SK-N-SH (cell line): ENCODE results near the gene OTOP3. TPM values are rescaled to one million over a fixed set of nuclear protein-coding genes. Genes with fewer than 3 reads are reported as not detected.

ENCODE experiments used
- CTCF ChIA-PET: fragments of 300-600, 350-600 bp; formaldehyde crosslinking; extraction: SDS; loops from one replicate; lab custom pipeline; 2021; lab: Yijun Ruan, JAX
- POLR2A ChIA-PET: fragments of 350-600 bp; sonication (Branson Sonifier 250); formaldehyde crosslinking; extraction: SDS; loops from one replicate; lab custom pipeline; 2020; ENCODE audit warnings: antibody characterized with exemption, inconsistent platforms; lab: Yijun Ruan, JAX
- DNase-seq: peaks from one replicate; pipeline ENCODE4 v3.0.0; 2012
- H2AFZ ChIP-seq: fragments of 200-600 bp; sonication (generic); 2 replicates; pipeline ENCODE4 v1.8.1; 2016; ENCODE audit warnings: antibody characterized with exemption, mild to moderate bottlenecking, low read depth
- H3F3A ChIP-seq: fragments of 200-600 bp; sonication (generic); replicated peaks from 2 replicates; pipeline ENCODE3; 2016; ENCODE audit warnings: antibody characterized with exemption, mild to moderate bottlenecking; ENCODE audit not compliant: insufficient read depth
- H3K27ac ChIP-seq, 2 experiments: fragments of 200-500 bp in 1 of 2; fragments of 200-600 bp in 1 of 2; sonication (Bioruptor generic) in 1 of 2; sonication (generic), shearing (Covaris generic) in 1 of 2; 2 replicates each; pipeline versions ENCODE4 v1.5.1 to v1.6.1; 2014 to 2016; ENCODE audit warnings: low read depth in 2 of 2, inconsistent platforms in 1 of 2, low read length in 1 of 2, mild to moderate bottlenecking in 1 of 2, mixed read lengths in 1 of 2
- H3K27me3 ChIP-seq: fragments of 200-600 bp; sonication (generic), shearing (Covaris generic); 2 replicates; pipeline ENCODE4 v1.6.1; 2016; ENCODE audit warnings: mixed run types; ENCODE audit not compliant: insufficient read depth
- H3K36me3 ChIP-seq, 2 experiments: fragments of 200-500 bp in 1 of 2; fragments of 200-600 bp in 1 of 2; sonication (Bioruptor generic) in 1 of 2; sonication (generic) in 1 of 2; replicated peaks in 1 of 2; 2 replicates each; pipeline versions ENCODE3 to v1.5.1; 2014 to 2016; ENCODE audit warnings: low read length in 1 of 2, mild to moderate bottlenecking in 1 of 2; ENCODE audit not compliant: insufficient read depth in 2 of 2, control insufficient read depth in 1 of 2
- H3K4me1 ChIP-seq, 2 experiments: fragments of 200-500 bp in 1 of 2; fragments of 200-600 bp in 1 of 2; sonication (Bioruptor generic) in 1 of 2; sonication (generic), shearing (Covaris generic) in 1 of 2; 2 replicates each; pipeline versions ENCODE4 v1.5.1 to v1.6.1; 2014 to 2016; ENCODE audit warnings: low read depth in 1 of 2, low read length in 1 of 2, mixed run types in 1 of 2; ENCODE audit not compliant: insufficient read depth in 2 of 2, control insufficient read depth in 1 of 2
- H3K4me2 ChIP-seq: fragments of 200-600 bp; sonication (generic), shearing (Covaris generic); 2 replicates; pipeline ENCODE4 v1.6.1; 2017; ENCODE audit warnings: mixed run types
- H3K4me3 ChIP-seq, 2 experiments: fragments of 200-500 bp in 1 of 2; fragments of 200-600 bp in 1 of 2; sonication (Bioruptor generic) in 1 of 2; sonication (generic), shearing (Covaris generic) in 1 of 2; 2 replicates each; pipeline versions ENCODE4 v1.5.1 to v1.8.1; 2014 to 2016; ENCODE audit warnings: low read depth in 2 of 2, inconsistent platforms in 1 of 2, low read length in 1 of 2, mild to moderate bottlenecking in 1 of 2, mixed read lengths in 1 of 2, moderate library complexity in 1 of 2
- H3K79me2 ChIP-seq: fragments of 200-600 bp; sonication (generic); 2 replicates; pipeline ENCODE4 v1.8.1; 2017; ENCODE audit warnings: mild to moderate bottlenecking; ENCODE audit not compliant: insufficient read depth
- H3K9ac ChIP-seq: fragments of 200-600 bp; sonication (generic); 2 replicates; pipeline ENCODE4 v1.6.1; 2017; ENCODE audit warnings: mixed run types
- H3K9me2 ChIP-seq: fragments of 200-600 bp; sonication (generic); 2 replicates; pipeline ENCODE4 v1.6.1; 2017; ENCODE audit warnings: mixed run types
- H3K9me3 ChIP-seq: fragments of 200-600 bp; sonication (generic); 2 replicates; pipeline ENCODE4 v1.6.1; 2017; ENCODE audit warnings: mixed run types, mild to moderate bottlenecking, moderate library complexity
- H4K20me1 ChIP-seq: fragments of 200-600 bp; sonication (generic); 2 replicates; pipeline ENCODE4 v1.6.1; 2017; ENCODE audit warnings: mild to moderate bottlenecking, mixed run types; ENCODE audit not compliant: insufficient read depth
- GABPA ChIP-seq: IDR thresholded peaks from 2 replicates; pipeline ENCODE4 v1.4.0; 2012; ENCODE audit warnings: low read depth, mild to moderate bottlenecking
- GATA2 ChIP-seq: sonication (generic); formaldehyde crosslinking; IDR thresholded peaks from 2 replicates; pipeline ENCODE4 v1.5.0; 2020; ENCODE audit warnings: mild to moderate bottlenecking, missing genetic modification reagents
- RAD21 ChIP-seq: IDR thresholded peaks from 2 replicates; pipeline ENCODE4 v1.6.1; 2012; ENCODE audit warnings: mild to moderate bottlenecking, low read length
- RCOR1 ChIP-seq: fragments of 150-350 bp; IDR thresholded peaks from 2 replicates; pipeline ENCODE4 v1.6.1; 2017; ENCODE audit warnings: antibody characterized with exemption, low read length
- SIN3A ChIP-seq: IDR thresholded peaks from 2 replicates; pipeline ENCODE4 v1.6.1; 2012; ENCODE audit warnings: low read depth, mild to moderate bottlenecking, low read length, moderate library complexity, borderline replicate concordance
- TCF12 ChIP-seq: IDR thresholded peaks from 2 replicates; pipeline ENCODE4 v1.4.0; 2012
- TEAD4 ChIP-seq: IDR thresholded peaks from 2 replicates; pipeline ENCODE4 v1.4.0; 2012; ENCODE audit warnings: mild to moderate bottlenecking, borderline replicate concordance; ENCODE audit not compliant: insufficient read depth
- YY1 ChIP-seq: IDR thresholded peaks from 2 replicates; pipeline ENCODE4 v1.4.0; 2012; ENCODE audit warnings: low read depth, mild to moderate bottlenecking
- WGBS: methylation state at CpG from one replicate; pipeline ENCODE4 v1.1.6; 2017; ENCODE audit warnings: low lambda C conversion rate; 5-methylcytosine and 5-hydroxymethylcytosine counted together
- polyA plus RNA-seq, 3 experiments: library from polyadenylated mRNA; depleted of rRNA; stranded (reverse); fragments of >200 nt; gene quantifications; 2 replicates each; pipeline ENCODE4 v1.2.3, GENCODE V29; 2012
- TF ChIP-seq, protein P1 (sequence below): fragments of 150-350 bp; IDR thresholded peaks from 2 replicates; pipeline ENCODE4 v1.6.1; 2017; ENCODE audit warnings: antibody characterized with exemption, low read length, low read depth, borderline replicate concordance
- TF ChIP-seq, protein P2 (sequence below): IDR thresholded peaks from 2 replicates; pipeline ENCODE4 v1.4.0; 2012; ENCODE audit warnings: low read depth, borderline replicate concordance
- TF ChIP-seq, protein P3 (sequence below): IDR thresholded peaks from 2 replicates; pipeline ENCODE4 v1.4.0; 2012; ENCODE audit warnings: low read depth, borderline replicate concordance
- TF ChIP-seq, protein P4 (sequence below): IDR thresholded peaks from 2 replicates; pipeline ENCODE4 v1.6.1; 2012; ENCODE audit warnings: mild to moderate bottlenecking, low read depth, low read length, moderate library complexity

Gene OTOP3
- polyA plus RNA-seq, 1 of the 3 experiments (the other 2 are of a cell fraction), result not detected

DNA sequence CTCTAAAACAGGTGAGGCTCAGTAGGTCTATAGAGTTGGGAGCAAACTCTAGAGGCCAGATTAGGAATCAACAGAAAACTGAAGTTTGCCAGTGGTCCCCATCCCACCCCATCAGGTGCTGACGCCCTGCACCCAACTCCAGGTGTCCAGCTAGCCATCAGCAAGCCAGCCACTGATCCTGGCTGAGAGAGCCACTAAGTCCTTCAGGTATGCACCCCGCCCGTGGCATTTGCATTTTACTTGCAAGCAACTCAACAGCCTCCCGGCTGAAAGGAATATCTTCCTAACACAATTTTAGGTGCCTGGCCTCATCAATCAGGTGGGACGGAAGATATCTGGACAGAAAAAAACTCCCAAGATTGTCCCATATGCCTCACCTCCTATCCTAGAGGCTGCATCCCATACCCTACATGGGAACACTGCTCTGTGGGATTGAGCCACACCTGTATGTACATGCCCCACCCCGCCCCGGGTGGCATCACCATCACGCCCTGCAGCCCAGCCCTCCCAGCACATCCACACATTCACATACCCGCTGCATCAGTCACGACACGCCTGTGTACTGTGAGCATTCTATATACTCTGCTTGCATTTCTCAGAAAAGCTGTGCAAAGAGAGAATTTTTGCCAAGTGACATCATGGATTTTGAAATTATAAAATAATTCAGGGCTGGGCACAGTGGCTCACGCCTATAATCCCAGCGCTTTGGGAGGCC lies 8.3 kb downstream of the OTOP3 start:
- H3K4me2 ChIP-seq, result no peak overlapping the region
- ChIA-PET CTCF (interaction anchor here (1.1 to 10.7 kb wide), 2 partner anchors 18 to 19 kb away, joined by 3 to 104 read pairs; partner anchors contain the start of genes OTOP2 and USH1G), POLR2A (interaction anchor here (0.6 kb wide), 1 partner anchor 10 kb away, joined by 4 read pairs; no protein-coding TSS in a partner anchor)
- H3K4me3 ChIP-seq, result no peak overlapping the region
- TF ChIP-seq, protein P1, sequence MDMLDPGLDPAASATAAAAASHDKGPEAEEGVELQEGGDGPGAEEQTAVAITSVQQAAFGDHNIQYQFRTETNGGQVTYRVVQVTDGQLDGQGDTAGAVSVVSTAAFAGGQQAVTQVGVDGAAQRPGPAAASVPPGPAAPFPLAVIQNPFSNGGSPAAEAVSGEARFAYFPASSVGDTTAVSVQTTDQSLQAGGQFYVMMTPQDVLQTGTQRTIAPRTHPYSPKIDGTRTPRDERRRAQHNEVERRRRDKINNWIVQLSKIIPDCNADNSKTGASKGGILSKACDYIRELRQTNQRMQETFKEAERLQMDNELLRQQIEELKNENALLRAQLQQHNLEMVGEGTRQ, result no peak
- TF ChIP-seq GATA2 (CRISPR knock-in tag) (no peak), RAD21 (no peak), SIN3A (no peak)
- TF ChIP-seq, protein P2, sequence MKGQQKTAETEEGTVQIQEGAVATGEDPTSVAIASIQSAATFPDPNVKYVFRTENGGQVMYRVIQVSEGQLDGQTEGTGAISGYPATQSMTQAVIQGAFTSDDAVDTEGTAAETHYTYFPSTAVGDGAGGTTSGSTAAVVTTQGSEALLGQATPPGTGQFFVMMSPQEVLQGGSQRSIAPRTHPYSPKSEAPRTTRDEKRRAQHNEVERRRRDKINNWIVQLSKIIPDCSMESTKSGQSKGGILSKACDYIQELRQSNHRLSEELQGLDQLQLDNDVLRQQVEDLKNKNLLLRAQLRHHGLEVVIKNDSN, result no peak
- TF ChIP-seq, protein P3, sequence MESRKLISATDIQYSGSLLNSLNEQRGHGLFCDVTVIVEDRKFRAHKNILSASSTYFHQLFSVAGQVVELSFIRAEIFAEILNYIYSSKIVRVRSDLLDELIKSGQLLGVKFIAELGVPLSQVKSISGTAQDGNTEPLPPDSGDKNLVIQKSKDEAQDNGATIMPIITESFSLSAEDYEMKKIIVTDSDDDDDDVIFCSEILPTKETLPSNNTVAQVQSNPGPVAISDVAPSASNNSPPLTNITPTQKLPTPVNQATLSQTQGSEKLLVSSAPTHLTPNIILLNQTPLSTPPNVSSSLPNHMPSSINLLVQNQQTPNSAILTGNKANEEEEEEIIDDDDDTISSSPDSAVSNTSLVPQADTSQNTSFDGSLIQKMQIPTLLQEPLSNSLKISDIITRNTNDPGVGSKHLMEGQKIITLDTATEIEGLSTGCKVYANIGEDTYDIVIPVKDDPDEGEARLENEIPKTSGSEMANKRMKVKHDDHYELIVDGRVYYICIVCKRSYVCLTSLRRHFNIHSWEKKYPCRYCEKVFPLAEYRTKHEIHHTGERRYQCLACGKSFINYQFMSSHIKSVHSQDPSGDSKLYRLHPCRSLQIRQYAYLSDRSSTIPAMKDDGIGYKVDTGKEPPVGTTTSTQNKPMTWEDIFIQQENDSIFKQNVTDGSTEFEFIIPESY, result no peak
- H3K9me3 ChIP-seq, result no peaks in the 10 kb centered on the region
- H4K20me1 ChIP-seq, result no peaks in the 10 kb centered on the region
- H3K9ac ChIP-seq, result no peak overlapping the region
- H3K9me2 ChIP-seq, result no peaks in the 10 kb centered on the region
- H3F3A ChIP-seq, result no peaks in the 10 kb centered on the region
- no peaks in the 10 kb centered on the region for H3K79me2 ChIP-seq
- no peaks in the 10 kb centered on the region for H3K36me3 ChIP-seq
- no peak overlapping the region for H2AFZ ChIP-seq
- no peak for DNase-seq
- no peaks in the 10 kb centered on the region for H3K4me1 ChIP-seq
- 51% methylated on average over 13 of the region's 13 CpGs for WGBS
- H3K27me3 ChIP-seq, result peaks cover 72% of the 10 kb centered on the region
- H3K27ac ChIP-seq, result no peak overlapping the region

DNA sequence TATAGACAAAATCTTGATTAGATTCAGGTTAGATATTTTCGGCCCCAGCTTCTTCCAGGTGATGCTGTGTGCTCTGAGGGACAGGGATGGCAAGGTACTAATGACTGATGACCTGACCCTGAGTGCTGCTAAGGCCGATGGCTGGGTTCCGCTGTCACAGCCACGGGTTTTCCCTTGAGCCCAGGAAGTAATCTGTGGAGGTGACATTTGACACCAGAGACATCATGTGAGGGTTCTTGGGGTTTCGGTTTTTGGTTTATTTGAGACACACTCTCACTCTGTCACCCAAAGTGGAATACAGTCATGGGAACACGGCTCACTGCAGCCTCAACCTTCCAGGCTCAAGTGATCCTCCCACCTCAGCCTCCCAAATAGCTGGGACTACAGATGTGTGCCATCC lies 9.8 kb downstream of the OTOP3 start:
- H4K20me1 ChIP-seq, result no peaks in the 10 kb centered on the region
- H3K36me3 ChIP-seq, result no peaks in the 10 kb centered on the region
- no peak overlapping the region for H3K4me2 ChIP-seq
- no peak overlapping the region for H3K9ac ChIP-seq
- H3K9me3 ChIP-seq, result no peaks in the 10 kb centered on the region
- no peaks in the 10 kb centered on the region for H3K9me2 ChIP-seq
- ChIA-PET POLR2A (no interaction called here), CTCF (interaction anchor here (0.8 to 10.7 kb wide), 6 partner anchors 12 to 168 kb away, joined by 3 to 104 read pairs (median 4); partner anchors contain the start of genes OTOP2 and USH1G)
- H3K79me2 ChIP-seq, result no peaks in the 10 kb centered on the region
- H3K27me3 ChIP-seq, result peaks cover 80% of the 10 kb centered on the region
- H3F3A ChIP-seq, result no peaks in the 10 kb centered on the region
- no peak overlapping the region for H3K4me3 ChIP-seq
- no peak overlapping the region for H3K27ac ChIP-seq
- no peak for DNase-seq
- WGBS, result 65% methylated on average over 6 of the region's 6 CpGs
- no peaks in the 10 kb centered on the region for H3K4me1 ChIP-seq
- no peak overlapping the region for H2AFZ ChIP-seq
- TF ChIP-seq RCOR1 (no peak), SIN3A (no peak), TCF12 (no peak), GABPA (no peak), YY1 (no peak), TEAD4 (no peak)
- TF ChIP-seq, protein P1, result no peak
- TF ChIP-seq, protein P3, result no peak
- TF ChIP-seq, protein P4, sequence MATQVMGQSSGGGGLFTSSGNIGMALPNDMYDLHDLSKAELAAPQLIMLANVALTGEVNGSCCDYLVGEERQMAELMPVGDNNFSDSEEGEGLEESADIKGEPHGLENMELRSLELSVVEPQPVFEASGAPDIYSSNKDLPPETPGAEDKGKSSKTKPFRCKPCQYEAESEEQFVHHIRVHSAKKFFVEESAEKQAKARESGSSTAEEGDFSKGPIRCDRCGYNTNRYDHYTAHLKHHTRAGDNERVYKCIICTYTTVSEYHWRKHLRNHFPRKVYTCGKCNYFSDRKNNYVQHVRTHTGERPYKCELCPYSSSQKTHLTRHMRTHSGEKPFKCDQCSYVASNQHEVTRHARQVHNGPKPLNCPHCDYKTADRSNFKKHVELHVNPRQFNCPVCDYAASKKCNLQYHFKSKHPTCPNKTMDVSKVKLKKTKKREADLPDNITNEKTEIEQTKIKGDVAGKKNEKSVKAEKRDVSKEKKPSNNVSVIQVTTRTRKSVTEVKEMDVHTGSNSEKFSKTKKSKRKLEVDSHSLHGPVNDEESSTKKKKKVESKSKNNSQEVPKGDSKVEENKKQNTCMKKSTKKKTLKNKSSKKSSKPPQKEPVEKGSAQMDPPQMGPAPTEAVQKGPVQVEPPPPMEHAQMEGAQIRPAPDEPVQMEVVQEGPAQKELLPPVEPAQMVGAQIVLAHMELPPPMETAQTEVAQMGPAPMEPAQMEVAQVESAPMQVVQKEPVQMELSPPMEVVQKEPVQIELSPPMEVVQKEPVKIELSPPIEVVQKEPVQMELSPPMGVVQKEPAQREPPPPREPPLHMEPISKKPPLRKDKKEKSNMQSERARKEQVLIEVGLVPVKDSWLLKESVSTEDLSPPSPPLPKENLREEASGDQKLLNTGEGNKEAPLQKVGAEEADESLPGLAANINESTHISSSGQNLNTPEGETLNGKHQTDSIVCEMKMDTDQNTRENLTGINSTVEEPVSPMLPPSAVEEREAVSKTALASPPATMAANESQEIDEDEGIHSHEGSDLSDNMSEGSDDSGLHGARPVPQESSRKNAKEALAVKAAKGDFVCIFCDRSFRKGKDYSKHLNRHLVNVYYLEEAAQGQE, result no peak
- TF ChIP-seq, protein P2, result no peak
